SH-SY5Y (cell line): ENCODE measurements around the gene CBX4.

ENCODE experiments used
- GATA2 ChIP-seq: IDR thresholded peaks from 2 replicates; pipeline ENCODE4 v1.6.1; 2011; ENCODE audit warnings: mild to moderate bottlenecking, low read depth, low read length
- GATA3 ChIP-seq: IDR thresholded peaks from 2 replicates; pipeline ENCODE4 v1.6.1; 2011; ENCODE audit warnings: low read depth, mild to moderate bottlenecking, low read length, moderate library complexity

The CBX4 gene

DNA sequence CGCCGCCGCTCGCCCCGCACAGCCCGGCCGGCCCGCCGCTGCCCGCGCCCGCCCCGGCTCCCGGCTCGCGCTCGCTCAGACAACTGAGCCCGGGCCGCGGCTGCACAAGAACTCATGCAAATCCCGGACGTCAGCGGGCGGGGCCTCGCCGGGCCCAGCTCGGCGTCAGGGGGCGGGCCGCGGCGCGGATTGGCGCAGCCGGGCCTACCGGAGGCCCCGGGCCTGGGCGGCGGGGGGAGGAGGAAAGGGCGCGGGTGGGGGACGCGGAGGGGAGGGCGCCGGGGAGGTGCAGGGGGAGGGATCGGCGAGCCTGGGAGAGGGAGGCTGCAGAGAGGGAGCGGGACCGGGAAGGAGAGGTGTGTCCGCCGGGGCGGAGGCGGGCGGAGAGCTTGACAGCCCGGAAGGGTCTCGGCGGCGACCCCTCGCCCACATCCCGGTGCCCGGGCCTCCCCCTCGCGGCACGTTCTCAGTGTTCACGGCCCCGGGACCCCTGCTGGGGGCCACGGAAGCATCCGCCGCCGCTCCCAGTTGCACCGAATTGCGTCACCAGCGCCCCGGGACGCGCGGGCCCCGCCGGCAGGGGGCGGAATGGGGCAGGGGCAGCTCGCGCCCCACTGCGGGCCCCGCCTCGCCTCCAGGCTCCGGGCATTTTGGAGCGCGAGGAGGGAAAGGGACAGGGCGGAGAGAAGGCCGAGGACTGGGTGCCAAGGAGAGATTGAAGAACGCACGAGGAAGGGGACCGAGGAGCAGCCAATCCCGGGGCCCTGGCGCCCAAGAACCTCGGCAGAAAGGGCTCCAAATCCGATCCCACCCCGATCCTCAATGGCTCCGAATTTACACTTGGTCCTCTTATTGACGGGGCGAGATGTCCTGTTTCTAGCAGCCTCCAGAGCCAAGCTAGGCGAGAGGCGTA lies at the start of gene CBX4:
Gene CBX4, minus strand, starts transcription at position 85 of the 913 bp plus-strand sequence. CDS start 189 bp downstream, outside the sequence.
- TF ChIP-seq GATA3 (no peak), GATA2 (no peak)

DNA sequence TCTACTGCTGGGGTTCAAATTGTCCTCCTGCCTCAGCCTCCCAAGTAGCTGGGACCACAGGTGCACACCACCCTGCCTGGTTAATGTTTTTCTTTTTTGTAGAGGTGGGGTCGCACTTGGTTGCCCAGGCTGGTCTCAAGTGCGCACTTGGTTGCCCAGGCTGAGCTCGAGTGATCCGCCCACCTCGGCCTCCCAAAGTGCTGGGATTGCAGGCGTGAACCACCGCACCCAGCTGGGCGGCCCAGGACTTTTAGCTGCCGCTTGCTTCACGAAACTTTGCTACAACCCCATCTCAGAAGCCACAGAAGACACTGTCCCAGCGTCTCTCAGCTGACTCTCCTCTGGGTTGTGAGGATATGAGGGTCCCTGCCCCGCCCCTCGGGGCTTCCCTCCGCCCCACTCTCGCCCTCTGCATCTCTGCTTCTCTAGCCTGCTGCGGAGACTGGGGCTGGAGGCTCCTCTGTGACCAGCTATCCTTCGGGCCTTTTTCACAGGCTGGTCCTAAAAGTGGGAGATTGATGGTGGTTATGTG lies 48.8 kb upstream of the CBX4 start:
- TF ChIP-seq GATA3, result no peak
- no peak for TF ChIP-seq GATA2

DNA sequence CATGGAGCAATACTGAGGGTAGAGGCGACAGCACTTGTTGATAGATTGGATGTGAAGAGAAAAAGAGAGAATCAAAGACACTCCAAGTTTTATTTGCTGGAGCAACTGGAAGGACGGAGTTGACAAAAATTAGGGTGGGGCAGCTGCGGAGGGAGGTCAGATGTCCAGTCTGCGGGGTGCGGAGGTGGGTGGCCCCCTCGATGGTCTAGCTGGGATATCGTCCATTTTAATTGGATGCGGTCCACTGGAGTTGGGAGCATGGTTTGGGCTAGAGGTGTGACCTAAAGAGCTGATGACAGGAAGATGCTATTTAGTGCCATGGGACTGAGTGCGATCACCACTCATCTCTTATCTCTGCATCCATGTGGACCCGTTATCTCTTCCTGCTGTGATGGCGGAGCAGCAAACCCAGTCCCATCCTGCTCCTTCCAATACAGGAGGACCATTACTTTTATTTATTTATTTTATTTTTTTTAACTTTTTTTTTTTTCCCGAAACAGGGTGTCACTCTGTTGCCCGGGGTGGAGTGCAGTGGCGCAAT lies 48.3 kb upstream of the CBX4 start:
- no peak for TF ChIP-seq GATA3
- TF ChIP-seq GATA2, result peak; percentile 26; the same call in 1 of the 2 replicates

DNA sequence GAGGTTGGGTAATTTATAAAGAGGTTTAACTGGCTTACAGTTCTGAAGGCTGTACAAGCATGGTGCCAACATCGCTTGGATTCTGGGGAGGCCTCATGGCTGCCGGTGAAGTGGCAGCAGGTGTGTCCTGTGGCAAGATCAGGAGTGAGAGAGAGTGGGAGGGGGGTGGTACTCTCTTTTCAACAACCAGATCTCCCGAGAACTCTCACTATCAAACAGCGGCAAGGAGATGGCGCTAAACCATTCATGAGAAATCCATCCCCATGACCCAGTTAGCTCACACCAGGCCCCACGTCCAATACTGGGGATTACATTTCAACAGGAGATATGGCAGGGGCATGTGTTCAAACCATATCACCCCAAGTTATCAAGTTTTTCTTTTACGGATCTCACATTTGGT lies 44.0 kb upstream of the CBX4 start:
- TF ChIP-seq GATA3 (no peak), GATA2 (no peak)

DNA sequence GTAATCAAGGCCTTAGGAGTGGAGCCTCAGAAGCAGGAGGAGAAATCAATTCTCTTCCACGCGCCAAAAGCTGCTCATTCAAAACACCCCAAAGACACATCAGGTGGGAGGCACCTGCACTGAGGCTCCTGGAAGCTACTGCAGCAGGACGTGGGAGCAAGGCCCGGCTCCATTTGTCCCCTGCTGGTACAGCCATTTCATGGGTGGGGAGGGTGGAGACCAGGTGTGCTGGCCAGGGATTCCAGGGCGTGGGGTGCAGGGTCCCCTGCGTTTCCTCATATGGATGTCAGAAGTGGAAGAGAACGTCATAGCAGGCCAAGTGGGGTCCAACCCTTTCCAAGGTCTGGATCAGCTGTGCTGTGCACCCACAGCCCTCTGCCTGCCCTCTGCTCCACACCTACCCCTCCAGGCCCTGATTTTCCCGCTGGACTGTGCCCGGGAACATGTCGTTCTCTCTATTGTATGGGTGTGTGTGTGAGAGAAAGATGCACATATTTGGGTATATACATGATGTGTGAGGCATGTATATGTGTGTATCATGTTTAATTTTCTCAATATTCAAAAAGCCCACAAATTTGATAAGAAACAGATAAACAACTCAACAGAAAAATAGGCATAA lies 39.2 kb upstream of the CBX4 start:
- TF ChIP-seq GATA3 (no peak), GATA2 (no peak)

DNA sequence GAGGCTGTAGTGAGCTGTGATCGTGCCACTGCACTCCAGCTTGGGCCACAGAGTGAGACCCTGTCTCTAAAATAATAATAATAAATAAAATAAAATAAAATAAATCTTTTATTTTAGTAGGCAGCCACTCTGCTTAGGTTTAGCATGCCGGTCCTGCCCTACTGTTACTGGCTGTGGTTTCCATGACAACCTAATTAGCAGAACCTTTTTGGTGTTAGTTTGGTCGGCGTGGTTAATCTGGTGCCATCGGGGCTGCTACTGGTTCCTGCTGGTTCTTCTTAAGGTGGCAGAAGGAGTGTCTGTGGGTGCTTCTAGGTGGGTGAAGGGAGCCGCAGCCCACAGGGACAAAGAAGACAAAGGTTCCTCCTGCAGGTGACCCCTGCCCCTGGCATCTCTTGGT lies 37.8 kb upstream of the CBX4 start:
- TF ChIP-seq GATA3 (no peak), GATA2 (no peak)

DNA sequence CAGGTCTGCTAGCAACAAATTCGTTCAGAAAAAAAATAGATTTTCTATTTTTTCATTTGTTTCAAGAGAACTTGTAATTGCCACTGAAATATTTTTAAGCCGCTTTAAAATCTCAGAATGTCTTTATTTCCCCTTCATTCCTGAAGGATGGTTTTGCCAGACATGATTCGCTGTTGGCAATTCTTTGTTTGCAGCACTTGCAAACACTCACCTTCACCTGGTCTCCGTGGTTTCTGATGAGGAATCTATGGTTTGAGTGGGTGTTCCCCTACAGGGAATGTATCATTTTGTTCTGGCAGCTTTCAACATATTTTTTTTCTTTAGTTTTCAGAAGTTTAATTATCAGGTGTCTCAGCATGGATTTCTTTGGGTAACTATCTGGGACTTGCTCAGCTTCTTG lies 36.3 kb upstream of the CBX4 start:
- no peak for TF ChIP-seq GATA2
- no peak for TF ChIP-seq GATA3

DNA sequence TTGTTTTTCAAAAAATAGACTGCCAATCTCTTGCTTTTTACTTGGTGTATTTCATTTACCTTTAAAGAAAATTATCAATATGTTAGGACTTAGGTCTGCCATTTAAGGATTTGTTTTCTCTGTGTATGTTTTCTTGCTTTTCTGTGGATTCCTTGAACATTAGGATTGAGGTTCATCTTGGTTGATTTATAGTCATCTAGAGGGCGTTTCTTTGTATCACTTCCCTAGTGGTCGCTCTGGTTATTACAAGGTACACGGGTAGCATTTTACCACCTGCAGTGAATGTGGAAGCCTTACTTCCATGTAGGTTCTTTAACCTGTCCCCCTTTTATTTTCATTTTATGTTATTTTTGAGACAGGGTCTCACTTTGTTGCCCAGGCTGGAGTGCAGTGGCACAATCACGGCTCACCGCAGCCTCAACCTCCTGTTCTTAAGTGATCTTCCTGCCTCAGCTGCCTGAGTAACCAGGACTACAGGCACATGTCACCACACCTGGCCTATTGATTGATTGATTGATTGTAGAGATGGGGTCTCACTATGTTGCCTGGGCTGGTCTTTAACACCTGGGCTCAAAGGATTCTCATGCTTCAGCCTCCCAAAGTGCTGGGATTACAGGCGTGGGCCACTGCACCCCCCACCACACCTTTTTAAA lies 35.2 kb upstream of the CBX4 start:
- TF ChIP-seq GATA3 (no peak), GATA2 (no peak)

DNA sequence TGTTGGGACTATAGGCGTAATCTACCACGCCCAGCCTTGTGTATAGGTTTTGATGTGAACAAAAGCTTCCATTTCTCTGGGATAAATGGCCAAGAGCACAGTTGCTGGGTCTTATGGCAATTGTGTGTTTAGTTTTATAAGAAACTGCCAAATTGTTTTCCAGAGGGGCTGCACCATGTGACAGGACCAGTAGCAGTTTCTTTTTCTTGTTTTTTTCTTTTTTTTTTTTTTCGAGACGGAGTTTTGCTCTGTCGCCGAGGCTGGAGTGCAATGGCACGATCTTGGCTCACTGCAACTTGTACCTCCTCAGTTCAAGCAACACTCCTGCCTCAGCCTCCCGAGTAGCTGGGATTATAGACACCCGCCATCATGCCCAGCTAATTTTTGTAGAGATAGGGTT lies 34.3 kb upstream of the CBX4 start:
- TF ChIP-seq GATA3, result no peak

DNA sequence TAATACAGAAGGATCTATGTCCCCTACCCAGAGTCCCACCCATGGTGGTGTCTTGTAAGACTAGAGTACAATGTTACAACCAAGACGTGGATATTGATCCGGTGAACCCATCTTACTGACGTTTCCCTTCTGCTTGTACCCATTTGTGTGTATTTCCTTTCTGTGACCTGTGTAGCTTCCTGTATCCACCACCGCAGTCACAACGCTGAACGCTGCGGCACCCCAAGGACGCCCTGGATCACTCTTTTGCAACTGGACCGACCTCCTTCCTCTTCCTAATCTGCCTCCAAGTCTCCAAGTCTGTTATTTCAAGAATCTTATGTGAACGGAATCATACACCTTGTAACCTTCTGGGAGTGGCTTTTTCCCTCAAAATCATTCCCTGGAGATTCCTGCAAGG lies 33.5 kb upstream of the CBX4 start:
- TF ChIP-seq GATA2 (no peak), GATA3 (no peak)

DNA sequence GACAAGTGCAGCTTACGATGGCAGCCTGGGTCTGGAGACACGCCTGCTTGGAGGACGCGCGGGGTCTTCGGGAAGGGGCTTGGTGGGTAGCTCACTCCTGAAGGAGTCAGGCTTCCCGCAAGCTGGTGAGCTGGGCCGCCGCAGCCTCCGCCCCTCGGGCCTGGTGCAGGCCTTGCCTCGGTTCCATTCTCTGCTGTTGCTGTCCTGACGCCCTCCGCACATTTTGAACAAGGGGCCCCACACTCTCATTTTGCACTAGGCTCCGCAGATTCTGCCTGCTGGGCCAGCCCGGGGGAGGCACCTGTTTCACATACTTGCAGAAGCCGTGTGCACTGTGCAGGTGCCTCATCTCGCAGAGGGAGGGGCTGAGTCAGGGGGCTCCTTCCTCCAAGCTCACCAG lies 31.9 kb upstream of the CBX4 start:
- TF ChIP-seq GATA3 (no peak), GATA2 (no peak)

DNA sequence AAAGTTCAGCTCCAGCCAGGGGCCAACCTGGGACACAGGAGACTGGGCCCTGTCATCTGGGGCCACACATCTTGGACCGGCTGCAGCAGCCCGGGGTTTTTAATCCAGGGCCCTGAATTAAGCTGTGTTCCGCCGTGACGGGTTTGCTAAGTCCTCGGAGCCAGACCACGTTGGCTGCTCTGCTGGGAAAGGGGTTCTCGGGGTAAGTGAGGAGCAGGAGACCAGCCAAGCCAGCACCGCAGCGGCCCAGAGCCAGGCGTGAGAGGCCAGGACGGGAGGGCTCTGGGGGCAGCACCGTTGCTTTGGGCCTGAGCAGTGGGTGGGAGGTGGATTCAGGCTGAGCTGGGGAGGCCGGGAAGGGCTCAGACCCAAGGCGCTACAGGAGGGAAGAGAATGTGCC lies 31.3 kb upstream of the CBX4 start:
- TF ChIP-seq GATA2, result no peak
- TF ChIP-seq GATA3, result no peak

DNA sequence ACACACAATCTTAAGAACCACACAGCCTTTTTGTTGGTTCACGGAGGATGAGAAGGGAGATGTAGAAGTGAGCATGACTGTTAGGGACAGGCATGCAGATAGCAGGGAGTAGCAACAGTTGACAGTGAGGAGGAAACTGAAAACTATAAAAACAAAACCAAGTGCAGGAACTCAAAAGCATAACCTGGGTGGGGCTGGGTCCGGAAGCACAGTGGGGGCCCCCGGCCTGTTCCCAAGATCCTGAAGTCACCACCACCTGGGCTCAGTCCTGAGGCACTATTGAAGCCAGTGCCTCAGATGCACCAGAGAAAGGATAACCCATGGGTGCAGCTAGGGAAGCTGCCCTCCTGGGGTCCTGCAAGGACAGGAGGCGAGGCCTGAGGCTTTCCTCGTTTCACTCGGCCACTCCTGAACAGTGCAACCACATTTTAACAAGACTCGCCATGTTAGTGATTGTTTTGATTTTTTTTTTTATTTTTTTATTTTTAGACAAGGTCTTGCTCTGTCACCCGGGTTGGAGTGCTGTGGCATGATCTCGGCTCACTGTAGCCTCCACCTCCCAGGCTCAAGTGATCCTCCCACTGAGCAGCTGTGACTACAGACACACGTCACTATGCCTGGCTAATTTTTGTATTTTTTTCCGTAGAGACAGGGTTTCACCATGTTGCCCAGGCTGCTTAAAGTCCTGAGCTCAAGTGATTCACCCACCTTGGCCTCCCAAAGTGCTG lies 27.7 kb upstream of the CBX4 start:
- TF ChIP-seq GATA3 (no peak), GATA2 (no peak)

DNA sequence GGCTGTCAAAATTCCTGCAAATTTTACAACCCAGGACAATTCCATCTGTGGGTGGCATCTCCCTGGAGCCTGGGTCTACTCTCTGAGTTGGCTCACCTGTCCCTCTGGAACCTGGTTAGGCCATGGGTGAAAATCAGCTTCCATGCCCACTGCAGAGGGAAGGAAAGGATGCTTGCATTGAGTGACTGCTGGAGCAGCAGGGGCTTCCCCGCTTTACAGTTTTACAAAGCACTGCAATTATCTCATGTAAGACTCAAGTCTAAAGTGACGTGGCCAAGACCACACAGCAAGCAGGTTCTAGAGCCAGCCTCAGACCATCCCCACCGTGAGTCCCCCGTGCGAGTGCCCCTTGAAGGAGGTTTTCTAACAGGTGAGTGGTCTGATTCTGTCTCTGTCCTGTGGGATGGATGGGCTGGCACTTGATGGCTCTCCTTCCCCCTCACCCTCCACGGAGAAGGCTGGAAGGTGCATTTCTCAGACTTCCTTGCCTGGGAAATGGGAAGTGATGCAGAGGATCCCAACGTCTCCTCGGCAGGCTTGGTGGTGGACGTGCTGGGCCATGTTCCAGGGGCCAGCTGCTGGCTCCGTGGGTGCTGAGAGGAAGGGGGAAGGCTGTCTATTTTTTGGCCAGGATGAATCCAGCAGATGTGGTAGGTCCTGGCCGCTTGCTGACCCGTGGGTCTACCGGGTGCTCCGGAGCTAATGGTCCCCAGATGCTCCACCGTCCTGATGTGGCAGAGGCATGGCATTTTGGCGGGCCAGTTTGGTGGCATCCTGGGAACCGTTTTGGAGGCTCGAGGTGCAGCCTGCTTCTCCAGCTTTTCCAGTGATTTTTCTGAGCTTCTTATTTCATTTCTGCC lies 26.3 kb upstream of the CBX4 start:
- TF ChIP-seq GATA2, result no peak
- TF ChIP-seq GATA3, result no peak
